H9 (cell line): Measurements from ENCODE around the gene SAMD14. TPM values are rescaled to one million over a fixed set of nuclear protein-coding genes. Genes with fewer than 3 reads are reported as not detected.

Experiments
- DNase-seq: peaks from one replicate; pipeline ENCODE4 v3.0.0-alpha.2; 2017
- H2AFZ ChIP-seq: one replicate; pipeline ENCODE4 v1.6.1; 2013; ENCODE audit warnings: mild to moderate bottlenecking, low read length, control low read depth, moderate library complexity
- H2AK5ac ChIP-seq: 2 replicates; pipeline ENCODE4 v1.6.1; 2013; ENCODE audit warnings: low read length, control low read depth, mixed read lengths; ENCODE audit not compliant: insufficient read length
- H2BK120ac ChIP-seq: one replicate; pipeline ENCODE4 v1.6.1; 2013; ENCODE audit warnings: low read depth, mild to moderate bottlenecking, low read length, control low read depth, inconsistent platforms; ENCODE audit not compliant: poor library complexity, severe bottlenecking
- H2BK12ac ChIP-seq: 2 replicates; pipeline ENCODE4 v1.6.1; 2013; ENCODE audit warnings: low read length, control low read depth, mixed read lengths, low read depth; ENCODE audit not compliant: insufficient read length
- H2BK15ac ChIP-seq: 2 replicates; pipeline ENCODE4 v1.6.1; 2013; ENCODE audit warnings: low read depth, low read length, control low read depth
- H2BK20ac ChIP-seq: one replicate; pipeline ENCODE4 v1.6.1; 2013; ENCODE audit warnings: low read depth, mild to moderate bottlenecking, low read length, control low read depth, inconsistent platforms; ENCODE audit not compliant: poor library complexity, severe bottlenecking
- H2BK5ac ChIP-seq: 2 replicates; pipeline ENCODE4 v1.6.1; 2013; ENCODE audit warnings: low read length, control low read depth, mixed read lengths; ENCODE audit not compliant: insufficient read length
- H3K14ac ChIP-seq: 2 replicates; pipeline ENCODE4 v1.6.1; 2013; ENCODE audit warnings: low read length, control low read depth; ENCODE audit not compliant: insufficient read depth
- H3K18ac ChIP-seq: 2 replicates; pipeline ENCODE4 v1.6.1; 2013; ENCODE audit warnings: low read depth, mild to moderate bottlenecking, mixed read lengths, low read length, control low read depth; ENCODE audit not compliant: insufficient read length
- H3K23ac ChIP-seq: 2 replicates; pipeline ENCODE4 v1.6.1; 2013; ENCODE audit warnings: low read length, control low read depth, mixed read lengths, low read depth; ENCODE audit not compliant: insufficient read length
- H3K23me2 ChIP-seq: 2 replicates; pipeline ENCODE4 v1.6.1; 2013; ENCODE audit warnings: low read depth, mild to moderate bottlenecking, mixed read lengths, low read length, control low read depth; ENCODE audit not compliant: insufficient read length, poor library complexity, severe bottlenecking
- H3K27ac ChIP-seq: 2 replicates; pipeline ENCODE4 v1.5.1; 2013; ENCODE audit warnings: low read length, control low read depth, mixed read lengths, low read depth; ENCODE audit not compliant: insufficient read length
- H3K27me3 ChIP-seq: 2 replicates; pipeline ENCODE4 v1.6.1; 2013; ENCODE audit warnings: low read length, control low read depth, inconsistent platforms; ENCODE audit not compliant: insufficient read depth
- H3K4ac ChIP-seq: 2 replicates; pipeline ENCODE4 v1.6.1; 2013; ENCODE audit warnings: low read depth, mild to moderate bottlenecking, control low read depth, inconsistent platforms, low read length, moderate library complexity
- H3K4me1 ChIP-seq: 2 replicates; pipeline ENCODE4 v1.6.1; 2013; ENCODE audit warnings: low read length, control low read depth, inconsistent platforms; ENCODE audit not compliant: insufficient read depth
- H3K4me2 ChIP-seq: 2 replicates; pipeline ENCODE4 v1.6.1; 2013; ENCODE audit warnings: low read length, control low read depth, mixed read lengths; ENCODE audit not compliant: insufficient read length, insufficient read depth
- H3K56ac ChIP-seq: 2 replicates; pipeline ENCODE4 v1.6.1; 2013; ENCODE audit warnings: low read depth, mild to moderate bottlenecking, mixed read lengths, low read length, control low read depth; ENCODE audit not compliant: insufficient read length
- H3K79me1 ChIP-seq: 2 replicates; pipeline ENCODE4 v1.6.1; 2013; ENCODE audit warnings: low read depth, mild to moderate bottlenecking, moderate library complexity, low read length, control low read depth, inconsistent platforms; ENCODE audit not compliant: insufficient read depth, poor library complexity, severe bottlenecking
- H3K79me2 ChIP-seq: 2 replicates; pipeline ENCODE4 v1.6.1; 2013; ENCODE audit warnings: low read length, control low read depth, inconsistent platforms; ENCODE audit not compliant: insufficient read depth
- H3K9ac ChIP-seq: 2 replicates; pipeline ENCODE4 v1.6.1; 2013; ENCODE audit warnings: low read length, control low read depth, mixed read lengths; ENCODE audit not compliant: insufficient read length; ENCODE audit errors: extremely low read depth
- H3K9me3 ChIP-seq: one replicate; pipeline ENCODE4 v1.6.1; 2013; ENCODE audit warnings: low read depth, low read length, inconsistent platforms; ENCODE audit not compliant: control insufficient read depth
- H3T11ph ChIP-seq: one replicate; pipeline ENCODE4 v1.6.1; 2013; ENCODE audit warnings: mild to moderate bottlenecking, low read length, control low read depth, inconsistent platforms
- H4K20me1 ChIP-seq: one replicate; pipeline ENCODE4 v1.6.1; 2013; ENCODE audit not compliant: control insufficient read depth, insufficient read length, insufficient read depth
- H4K5ac ChIP-seq: 2 replicates; pipeline ENCODE4 v1.6.1; 2013; ENCODE audit warnings: low read depth, mild to moderate bottlenecking, mixed read lengths, low read length, control low read depth; ENCODE audit not compliant: insufficient read length
- H4K8ac ChIP-seq: replicated peaks from 2 replicates; pipeline ENCODE4 v1.6.1; 2013; ENCODE audit warnings: low read length, control low read depth, mixed read lengths, low read depth; ENCODE audit not compliant: insufficient read length
- H4K91ac ChIP-seq: 2 replicates; pipeline ENCODE4 v1.6.1; 2013; ENCODE audit warnings: low read depth, mild to moderate bottlenecking, moderate library complexity, mixed read lengths, low read length, control low read depth; ENCODE audit not compliant: insufficient read length
- H3K27ac Mint-ChIP-seq, 3 experiments: 2 replicates in 2 of 3; 3 replicates in 1 of 3; pipeline ENCODE4 v1.8.0; 2020 to 2021; ENCODE audit warnings: mixed read lengths in 3 of 3, mild to moderate bottlenecking in 1 of 3, moderate library complexity in 1 of 3
- H3K27me3 Mint-ChIP-seq: 2 replicates; pipeline ENCODE4 v1.8.0; 2021; ENCODE audit warnings: low read depth, mild to moderate bottlenecking, moderate library complexity, mixed read lengths
- H3K36me3 Mint-ChIP-seq, 3 experiments: 2 replicates in 2 of 3; 3 replicates in 1 of 3; pipeline ENCODE4 v1.8.0; 2020 to 2021; ENCODE audit warnings: low read depth in 3 of 3, mixed read lengths in 3 of 3; ENCODE audit not compliant: insufficient read depth in 1 of 3
- H3K4me1 Mint-ChIP-seq, 2 experiments: 2 replicates each; pipeline ENCODE4 v1.8.0; 2020; ENCODE audit warnings: mixed read lengths in 2 of 2
- H3K4me3 Mint-ChIP-seq, 2 experiments: 2 replicates in 1 of 2; 3 replicates in 1 of 2; pipeline ENCODE4 v1.8.0; 2020 to 2021; ENCODE audit warnings: mild to moderate bottlenecking in 2 of 2, mixed read lengths in 2 of 2, moderate library complexity in 1 of 2
- H3K9me3 Mint-ChIP-seq, 2 experiments: 2 replicates in 1 of 2; 3 replicates in 1 of 2; pipeline ENCODE4 v1.8.0; 2020; ENCODE audit warnings: mild to moderate bottlenecking in 2 of 2, mixed read lengths in 2 of 2, moderate library complexity in 1 of 2
- CTCF ChIP-seq: fragments of 200-600 bp; sonication (generic); conservative IDR thresholded peaks from 3 replicates; pipeline ENCODE4 v1.8.0; 2021; ENCODE audit warnings: antibody characterized with exemption, mild to moderate bottlenecking
- WGBS: extraction: QIAGEN DNeasy Blood & Tissue Kit; methylation state at CpG from one replicate; pipeline ENCODE4 v1.1.7; 2013; ENCODE audit warnings: missing lambda C conversion rate, low lambda C conversion rate, mixed read lengths; ENCODE audit not compliant: insufficient read length; ENCODE audit errors: extremely low coverage; 5-methylcytosine and 5-hydroxymethylcytosine counted together
- total RNA-seq: library from RNA; stranded (reverse); gene quantifications from 2 replicates; pipeline ENCODE4 v1.2.1, GENCODE V29; 2021

Gene SAMD14
- total RNA-seq, 1 experiment from 2014 or later: 5.9 TPM

- Histone ChIP-seq H3T11ph (no peak overlapping the region), H4K5ac (no peak overlapping the region), H4K20me1 (no peaks in the 10 kb centered on the region), H3K23ac (no peak overlapping the region), H3K4me1 (peaks cover 3% of the 10 kb centered on the region; the same call in 1 of the 2 replicates), H3K9me3 (no peaks in the 10 kb centered on the region), H2BK20ac (no peak overlapping the region), H3K27ac (no peak overlapping the region), H3K79me2 (no peaks in the 10 kb centered on the region), H3K18ac (no peak overlapping the region), H3K79me1 (no peaks in the 10 kb centered on the region), H4K91ac (no peak overlapping the region), H2AK5ac (no peak overlapping the region), H3K56ac (no peak overlapping the region), H3K9ac (no peak overlapping the region), H2BK15ac (no peak overlapping the region), H3K4me2 (no peak overlapping the region), H3K14ac (no peak overlapping the region), H3K4ac (no peak overlapping the region), H2BK12ac (no peak overlapping the region), H3K27me3 (no peaks in the 10 kb centered on the region; the same call in 1 of the 2 replicates), H2BK5ac (no peak overlapping the region), H3K23me2 (peaks cover 3% of the 10 kb centered on the region), H2AFZ (no peak overlapping the region), H4K8ac (no peak overlapping the region), H2BK120ac (no peak overlapping the region)
- Mint-ChIP-seq H3K4me3 (no peak overlapping the region; a peak in 1 of 5 replicates), H3K36me3 (no peaks in the 10 kb centered on the region), H3K4me1 (peaks cover 15 to 48% of the 10 kb centered on the region in 2 experiments), H3K9me3 (no peaks in the 10 kb centered on the region; a peak in 1 of 5 replicates), H3K27ac (no peak overlapping the region), H3K27me3 (peaks cover 17% of the 10 kb centered on the region)
- no peak for TF ChIP-seq CTCF
- DNase-seq: no peak
- 100% methylated on average over 1 of the region's 7 CpGs for WGBS
Measured at GRCh38 chr17:50166518-50167181, 36.7 kb upstream of the SAMD14 start.
